H1 (cell line): ENCODE results near the gene ZNF429.

Experiments
- JUN ChIP-seq: IDR thresholded peaks from 2 replicates; pipeline ENCODE4 v1.6.1; 2011; ENCODE audit warnings: low read depth, mild to moderate bottlenecking, improper control_type of control experiment, low read length
- KDM1A ChIP-seq: fragments of 200-600, 300-600 bp; sonication (generic); IDR thresholded peaks from 2 replicates; pipeline ENCODE4 v1.7.1; 2016; ENCODE audit warnings: mild to moderate bottlenecking, low read length, borderline replicate concordance

DNA sequence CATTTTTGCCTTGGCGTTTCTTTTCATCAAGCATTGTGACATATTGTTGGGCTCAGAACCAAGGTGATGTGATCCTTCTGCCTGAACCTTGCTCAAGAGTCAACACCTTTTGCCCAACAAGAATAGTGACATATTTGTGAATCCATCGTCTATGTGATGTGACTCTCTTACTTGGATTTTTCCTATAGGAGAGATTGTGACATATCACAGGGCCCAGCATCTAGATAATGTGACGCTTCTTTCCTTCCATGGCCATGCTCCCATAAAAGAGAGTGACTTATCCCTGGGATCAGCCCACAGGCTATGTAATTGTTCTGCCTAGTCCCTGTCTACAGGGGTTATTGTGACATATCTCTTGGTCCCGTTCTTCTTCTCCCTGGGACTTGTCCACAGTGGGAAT is 8.5 kb upstream of the ZNF429 start:
- TF ChIP-seq JUN (no peak), KDM1A (no peak)
